NCI-H69 (cell line): ENCODE data around the gene NPDC1.
"Not testable (repeated sequence)": the region's sequence is repeated elsewhere in the genome, so short reads cannot be mapped to it uniquely, and the experiment has no call there.

ENCODE experiments used
- DNase-seq: peaks from one replicate; lab custom pipeline; 2025; lab: John Stamatoyannopoulos, UW

Gene NPDC1

GRCh38 chr9:137039611-137040366 is 6.2 kb downstream of the NPDC1 start:
- no peak for DNase-seq

- no peak for DNase-seq
Measured at GRCh38 chr9:137038916-137039315, 7.1 kb downstream of the NPDC1 start.

- no peak for DNase-seq
Measured at GRCh38 chr9:137037483-137037882, 8.5 kb downstream of the NPDC1 start.

GRCh38 chr9:137037035-137037434 is 8.9 kb downstream of the NPDC1 start:
- DNase-seq: no peak

GRCh38 chr9:137035937-137036336 is 10.0 kb downstream of the NPDC1 start:
- no peak for DNase-seq

GRCh38 chr9:137035507-137035834 is 10.5 kb downstream of the NPDC1 start:
- DNase-seq: no peak

DNA sequence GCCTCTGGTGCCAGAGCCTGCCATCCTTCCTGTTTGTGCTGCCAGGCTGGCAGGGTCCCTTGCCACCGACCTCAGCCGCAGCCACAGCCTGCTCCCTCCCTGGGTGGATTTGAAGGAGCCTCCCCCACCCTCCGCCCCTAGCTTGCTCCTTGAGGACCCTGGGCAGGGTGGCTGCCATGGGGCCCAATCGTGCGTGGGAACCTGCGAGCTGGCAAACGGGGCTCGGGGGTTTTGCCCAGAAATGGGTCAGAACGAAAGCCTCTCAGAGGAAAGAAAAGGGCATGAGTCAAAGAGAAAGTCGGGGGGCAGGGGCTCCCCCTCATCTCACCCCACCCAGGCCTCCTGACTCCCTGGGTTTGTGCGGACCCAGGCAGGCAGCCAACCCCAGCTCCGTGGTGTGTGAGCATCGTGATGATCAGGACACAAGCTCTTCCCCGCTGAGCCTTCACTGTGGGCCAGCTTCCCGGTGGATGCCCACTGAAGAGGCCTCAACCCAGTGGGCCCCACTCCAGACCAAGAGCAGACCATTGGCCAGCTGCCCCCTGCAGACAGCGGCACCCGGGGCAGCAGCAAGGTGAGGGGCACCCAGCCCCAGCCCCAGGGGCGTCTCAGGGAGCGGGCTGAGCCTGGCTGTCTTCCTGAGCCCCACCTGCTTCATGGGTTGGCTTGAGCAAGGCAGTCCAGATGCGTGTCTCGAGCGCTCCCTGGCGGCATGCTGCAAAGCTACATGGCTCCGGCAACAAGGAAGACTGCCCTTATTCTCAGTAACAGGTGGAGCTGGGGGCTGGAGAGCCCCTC is 11.1 kb downstream of the NPDC1 start:
- peak; percentile 91 for DNase-seq

DNA sequence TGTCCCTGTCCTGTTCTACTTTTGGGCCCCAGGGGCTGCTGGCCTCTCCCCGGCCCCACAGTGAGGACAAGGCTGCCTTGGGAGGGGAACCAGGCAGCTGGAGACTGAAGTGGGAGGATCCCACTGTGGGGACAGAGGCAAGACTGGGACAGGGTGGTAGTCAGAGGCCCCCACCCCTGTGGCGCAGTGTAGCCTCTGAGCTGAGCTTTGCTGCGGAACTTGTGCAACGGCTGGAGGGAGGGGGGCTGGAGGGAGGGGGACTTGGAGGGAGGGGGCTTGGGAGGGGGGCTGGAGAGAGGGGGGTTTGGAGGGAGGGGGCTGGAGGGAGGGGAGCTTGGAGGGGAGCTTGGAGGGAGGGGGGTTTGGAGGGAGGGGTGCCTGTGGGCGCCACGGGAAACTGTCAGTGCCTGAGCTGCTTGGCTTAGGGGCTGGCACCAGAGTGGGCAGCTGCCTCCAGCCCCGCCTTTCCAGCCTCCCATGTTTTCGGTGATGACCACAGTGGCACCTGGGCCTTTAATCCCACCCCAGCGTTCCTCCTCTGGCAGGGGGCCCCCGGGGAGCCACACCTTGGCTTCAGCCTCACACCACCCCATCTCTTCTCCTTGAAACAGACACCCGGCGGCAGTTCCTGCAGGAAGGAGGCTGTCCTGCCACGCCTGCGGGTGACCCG is 11.8 kb downstream of the NPDC1 start:
- peak; percentile 69 for DNase-seq

DNA sequence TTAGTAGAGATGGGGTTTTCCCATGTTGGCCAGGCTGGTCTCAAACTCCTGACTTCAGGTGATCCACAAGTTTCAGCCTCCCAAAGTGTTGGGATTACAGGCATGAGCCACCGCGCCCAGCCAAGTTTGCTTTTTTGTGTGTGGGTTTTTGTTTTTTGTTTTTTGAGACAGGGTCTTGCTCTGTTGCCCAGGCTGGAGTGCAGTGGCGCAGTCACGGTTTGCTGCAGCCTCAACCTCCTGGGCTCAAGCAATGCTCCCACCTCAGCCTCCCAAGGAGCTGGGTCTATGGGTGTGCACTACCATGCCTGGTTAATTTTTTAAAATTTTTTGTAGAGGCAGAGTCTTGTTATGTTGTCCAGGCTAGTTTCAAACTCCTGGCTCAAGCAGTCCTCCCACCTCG is 12.5 kb downstream of the NPDC1 start:
- DNase-seq: not testable (repeated sequence)

- no peak for DNase-seq
Measured at GRCh38 chr9:137032858-137033257, 13.1 kb downstream of the NPDC1 start.

DNA sequence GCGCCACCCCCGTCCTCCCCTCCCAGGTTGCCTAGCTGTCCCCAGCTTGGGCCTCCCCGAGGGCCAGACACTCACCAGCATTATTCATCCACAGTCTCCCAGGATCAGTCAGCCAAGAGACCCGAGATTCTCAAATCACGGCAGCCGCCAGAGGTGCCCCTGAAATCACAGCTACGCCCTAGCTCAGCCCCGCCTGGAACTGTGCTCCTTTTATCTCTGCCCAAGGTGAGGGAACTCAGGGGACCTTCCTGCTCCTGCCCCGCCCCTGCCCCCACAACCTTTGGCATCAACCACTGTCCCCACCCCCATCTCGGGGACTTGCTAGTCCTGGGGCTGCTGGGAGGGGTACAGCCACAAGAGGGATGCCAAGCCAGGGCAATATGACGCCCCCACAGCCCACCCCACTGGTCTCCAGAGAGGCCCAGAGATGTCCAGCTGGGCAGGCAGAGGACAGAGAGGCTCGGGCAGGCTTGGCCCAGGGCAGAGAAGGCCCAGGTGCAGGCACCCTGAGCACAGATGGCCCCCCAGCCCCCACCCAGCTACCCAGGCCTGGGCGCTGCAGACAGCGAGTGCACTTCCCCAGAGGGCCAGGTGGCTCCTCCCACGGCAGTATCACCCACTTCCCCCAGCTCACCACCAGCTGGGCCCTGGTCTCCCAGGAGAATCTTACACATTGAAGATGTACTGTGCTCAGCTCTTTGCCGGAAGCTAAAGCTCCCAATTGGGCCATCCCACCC is 13.9 kb downstream of the NPDC1 start, which contains the start of gene FUT7:
FUT7 (minus strand) TSS at position 185 of the 737 bp plus-strand sequence; CDS start at position 88, 97 bp downstream.
- DNase-seq: no peak

GRCh38 chr9:137030538-137031527 is 15.1 kb downstream of the NPDC1 start:
- no peak for DNase-seq

DNA sequence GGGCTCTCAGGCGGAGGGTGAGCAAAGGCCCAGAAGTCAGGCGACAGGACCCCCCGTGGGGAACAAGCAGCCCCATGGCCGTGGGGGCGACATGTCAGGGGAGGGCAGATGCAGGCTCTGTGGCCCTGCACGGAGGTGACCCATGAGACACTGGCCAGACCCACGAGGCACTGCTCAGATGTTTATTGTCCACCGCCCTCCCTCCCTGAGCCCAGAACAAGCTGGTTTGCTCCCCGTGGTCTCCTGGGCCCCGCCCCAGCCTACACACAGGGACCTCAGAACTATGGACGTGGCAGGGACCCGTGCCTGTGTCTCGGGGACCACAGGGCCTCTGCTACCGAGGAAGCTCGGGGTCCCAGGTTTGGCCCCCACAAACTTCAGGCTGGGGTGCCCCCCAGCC is 16.0 kb downstream of the NPDC1 start:
- no peak for DNase-seq

- peak; percentile 75 for DNase-seq
Measured at GRCh38 chr9:137029058-137029936, 16.7 kb downstream of the NPDC1 start.

- peak; percentile 88 for DNase-seq
Measured at GRCh38 chr9:137028263-137029057, 17.5 kb downstream of the NPDC1 start.

- peak; percentile 81 for DNase-seq
Measured at GRCh38 chr9:137027369-137028262, 18.4 kb downstream of the NPDC1 start, which contains the start of gene ABCA2. Gene ABCA2 (minus strand): TSS chr9:137028237. CDS start chr9:137028140, 97 bp downstream.

DNA sequence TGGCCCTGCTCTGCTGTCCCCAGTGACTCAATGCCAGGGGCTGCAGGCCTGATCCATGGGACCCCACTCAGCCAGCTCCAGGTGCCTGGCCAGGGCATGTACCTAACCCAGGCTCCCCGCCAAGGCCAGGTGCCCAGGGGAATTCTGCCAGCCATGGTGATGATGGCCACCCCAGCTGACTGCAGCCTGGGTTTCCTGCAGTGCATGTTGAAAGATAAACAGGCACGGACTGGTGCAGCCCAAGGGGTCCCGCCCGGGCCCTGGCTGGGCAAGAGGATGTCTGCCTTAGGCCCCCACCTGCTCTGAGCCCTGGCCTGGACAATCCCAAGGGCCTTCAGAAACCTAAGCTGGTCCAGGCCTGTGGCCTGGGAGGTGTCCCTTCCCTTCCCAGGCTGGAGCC is 19.1 kb downstream of the NPDC1 start:
- peak; percentile 64 for DNase-seq

GRCh38 chr9:137026384-137026783 is 19.6 kb downstream of the NPDC1 start:
- no peak for DNase-seq
